K562 (cell line): ENCODE data around the gene THADA. TPM values are rescaled to one million over a fixed set of nuclear protein-coding genes. Genes with fewer than 3 reads are reported as not detected.

Experiments
- ETS2 ChIP-seq: IDR thresholded peaks from 2 replicates; pipeline ENCODE4 v1.6.1; 2016; ENCODE audit warnings: borderline replicate concordance, missing genetic modification characterization, mild to moderate bottlenecking, moderate library complexity, missing compliant biosample characterization; ENCODE audit not compliant: poor library complexity, severe bottlenecking
- HDAC2 ChIP-seq: fragments of 450-650 bp; IDR thresholded peaks from 2 replicates; pipeline ENCODE4 v1.6.1; 2016; ENCODE audit warnings: mild to moderate bottlenecking
- HMGN3 ChIP-seq: IDR thresholded peaks from 2 replicates; pipeline ENCODE4 v1.6.1; 2011; ENCODE audit warnings: borderline replicate concordance, low read depth, mild to moderate bottlenecking, mixed read lengths, low read length; ENCODE audit not compliant: insufficient read length; ENCODE audit errors: extremely low read depth
- KLF13 ChIP-seq: fragments of 450-650 bp; IDR thresholded peaks from 2 replicates; pipeline ENCODE4 v1.6.1; 2016; ENCODE audit warnings: missing genetic modification characterization, low read depth, mild to moderate bottlenecking, missing compliant biosample characterization, moderate library complexity, borderline replicate concordance
- RREB1 ChIP-seq: fragments of 250-450 bp; sonication (Bioruptor Pico); IDR thresholded peaks from 2 replicates; pipeline ENCODE4 v1.4.0; 2020
- ZNF79 ChIP-seq: fragments of 250-450 bp; sonication (Bioruptor Pico); IDR thresholded peaks from 2 replicates; pipeline ENCODE4 v1.4.0; 2020; ENCODE audit warnings: low read depth, mild to moderate bottlenecking, moderate library complexity
- polyA plus RNA-seq, 8 experiments: library from polyadenylated mRNA; depleted of rRNA in 4 of 8; stranded (reverse) in 5 of 8; unstranded in 3 of 8; fragments of >200 nt; fragmentation: Nextera tagmentation in 2 of 8; fragmentation: Illumina TruSeq in 1 of 8; extraction: Ambion mirVana in 2 of 8; extraction: Trizol in 1 of 8; gene quantifications; 2 replicates each; pipeline versions ENCODE4 v1.2.1 to v1.2.3, GENCODE V29; 2011 to 2014; ENCODE audit warnings: inconsistent platforms in 1 of 8, missing spikeins in 1 of 8
- total RNA-seq, 7 experiments: library from RNA; depleted of rRNA in 6 of 7; stranded (reverse); fragments of >200 nt in 6 of 7; fragmentation: Illumina TruSeq in 2 of 7; extraction: Trizol in 2 of 7; gene quantifications; 2 replicates each; pipeline versions ENCODE4 v1.2.1 to v1.2.3, GENCODE V29; 2011 to 2021; ENCODE audit warnings: low replicate concordance in 1 of 7
- TF ChIP-seq, protein P1 (sequence below): IDR thresholded peaks from 2 replicates; pipeline ENCODE4 v1.6.1; 2011; ENCODE audit not compliant: insufficient read length; ENCODE audit errors: extremely low read depth
- TF ChIP-seq, protein P2 (sequence below): fragments of 200-600 bp; sonication (generic); IDR thresholded peaks from one replicate; pipeline ENCODE4 v1.6.1; 2012; ENCODE audit warnings: mild to moderate bottlenecking, low read depth, low read length, inconsistent platforms

The THADA gene
- total and polyA plus RNA-seq, 9 of the 15 experiments (the other 6 are each of a cell fraction or from before 2014, with no cell fraction given): 17.8 to 34.7 (median 31.9) TPM

GRCh38 chr2:43225093-43225787 is 370.6 kb downstream of the THADA start (continued):
- TF ChIP-seq RREB1 (CRISPR knock-in tag): no peak
- peak; percentile 44 for TF ChIP-seq HMGN3
- TF ChIP-seq, protein P1, sequence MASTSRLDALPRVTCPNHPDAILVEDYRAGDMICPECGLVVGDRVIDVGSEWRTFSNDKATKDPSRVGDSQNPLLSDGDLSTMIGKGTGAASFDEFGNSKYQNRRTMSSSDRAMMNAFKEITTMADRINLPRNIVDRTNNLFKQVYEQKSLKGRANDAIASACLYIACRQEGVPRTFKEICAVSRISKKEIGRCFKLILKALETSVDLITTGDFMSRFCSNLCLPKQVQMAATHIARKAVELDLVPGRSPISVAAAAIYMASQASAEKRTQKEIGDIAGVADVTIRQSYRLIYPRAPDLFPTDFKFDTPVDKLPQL: no peak
- TF ChIP-seq HDAC2: 0 out of 2 replicates have a peak, but pooled peaks have one; percentile 23
- TF ChIP-seq KLF13: no peak
- no peak for TF ChIP-seq ZNF79 (CRISPR knock-in tag)
- no peak for TF ChIP-seq ETS2
- TF ChIP-seq, protein P2, sequence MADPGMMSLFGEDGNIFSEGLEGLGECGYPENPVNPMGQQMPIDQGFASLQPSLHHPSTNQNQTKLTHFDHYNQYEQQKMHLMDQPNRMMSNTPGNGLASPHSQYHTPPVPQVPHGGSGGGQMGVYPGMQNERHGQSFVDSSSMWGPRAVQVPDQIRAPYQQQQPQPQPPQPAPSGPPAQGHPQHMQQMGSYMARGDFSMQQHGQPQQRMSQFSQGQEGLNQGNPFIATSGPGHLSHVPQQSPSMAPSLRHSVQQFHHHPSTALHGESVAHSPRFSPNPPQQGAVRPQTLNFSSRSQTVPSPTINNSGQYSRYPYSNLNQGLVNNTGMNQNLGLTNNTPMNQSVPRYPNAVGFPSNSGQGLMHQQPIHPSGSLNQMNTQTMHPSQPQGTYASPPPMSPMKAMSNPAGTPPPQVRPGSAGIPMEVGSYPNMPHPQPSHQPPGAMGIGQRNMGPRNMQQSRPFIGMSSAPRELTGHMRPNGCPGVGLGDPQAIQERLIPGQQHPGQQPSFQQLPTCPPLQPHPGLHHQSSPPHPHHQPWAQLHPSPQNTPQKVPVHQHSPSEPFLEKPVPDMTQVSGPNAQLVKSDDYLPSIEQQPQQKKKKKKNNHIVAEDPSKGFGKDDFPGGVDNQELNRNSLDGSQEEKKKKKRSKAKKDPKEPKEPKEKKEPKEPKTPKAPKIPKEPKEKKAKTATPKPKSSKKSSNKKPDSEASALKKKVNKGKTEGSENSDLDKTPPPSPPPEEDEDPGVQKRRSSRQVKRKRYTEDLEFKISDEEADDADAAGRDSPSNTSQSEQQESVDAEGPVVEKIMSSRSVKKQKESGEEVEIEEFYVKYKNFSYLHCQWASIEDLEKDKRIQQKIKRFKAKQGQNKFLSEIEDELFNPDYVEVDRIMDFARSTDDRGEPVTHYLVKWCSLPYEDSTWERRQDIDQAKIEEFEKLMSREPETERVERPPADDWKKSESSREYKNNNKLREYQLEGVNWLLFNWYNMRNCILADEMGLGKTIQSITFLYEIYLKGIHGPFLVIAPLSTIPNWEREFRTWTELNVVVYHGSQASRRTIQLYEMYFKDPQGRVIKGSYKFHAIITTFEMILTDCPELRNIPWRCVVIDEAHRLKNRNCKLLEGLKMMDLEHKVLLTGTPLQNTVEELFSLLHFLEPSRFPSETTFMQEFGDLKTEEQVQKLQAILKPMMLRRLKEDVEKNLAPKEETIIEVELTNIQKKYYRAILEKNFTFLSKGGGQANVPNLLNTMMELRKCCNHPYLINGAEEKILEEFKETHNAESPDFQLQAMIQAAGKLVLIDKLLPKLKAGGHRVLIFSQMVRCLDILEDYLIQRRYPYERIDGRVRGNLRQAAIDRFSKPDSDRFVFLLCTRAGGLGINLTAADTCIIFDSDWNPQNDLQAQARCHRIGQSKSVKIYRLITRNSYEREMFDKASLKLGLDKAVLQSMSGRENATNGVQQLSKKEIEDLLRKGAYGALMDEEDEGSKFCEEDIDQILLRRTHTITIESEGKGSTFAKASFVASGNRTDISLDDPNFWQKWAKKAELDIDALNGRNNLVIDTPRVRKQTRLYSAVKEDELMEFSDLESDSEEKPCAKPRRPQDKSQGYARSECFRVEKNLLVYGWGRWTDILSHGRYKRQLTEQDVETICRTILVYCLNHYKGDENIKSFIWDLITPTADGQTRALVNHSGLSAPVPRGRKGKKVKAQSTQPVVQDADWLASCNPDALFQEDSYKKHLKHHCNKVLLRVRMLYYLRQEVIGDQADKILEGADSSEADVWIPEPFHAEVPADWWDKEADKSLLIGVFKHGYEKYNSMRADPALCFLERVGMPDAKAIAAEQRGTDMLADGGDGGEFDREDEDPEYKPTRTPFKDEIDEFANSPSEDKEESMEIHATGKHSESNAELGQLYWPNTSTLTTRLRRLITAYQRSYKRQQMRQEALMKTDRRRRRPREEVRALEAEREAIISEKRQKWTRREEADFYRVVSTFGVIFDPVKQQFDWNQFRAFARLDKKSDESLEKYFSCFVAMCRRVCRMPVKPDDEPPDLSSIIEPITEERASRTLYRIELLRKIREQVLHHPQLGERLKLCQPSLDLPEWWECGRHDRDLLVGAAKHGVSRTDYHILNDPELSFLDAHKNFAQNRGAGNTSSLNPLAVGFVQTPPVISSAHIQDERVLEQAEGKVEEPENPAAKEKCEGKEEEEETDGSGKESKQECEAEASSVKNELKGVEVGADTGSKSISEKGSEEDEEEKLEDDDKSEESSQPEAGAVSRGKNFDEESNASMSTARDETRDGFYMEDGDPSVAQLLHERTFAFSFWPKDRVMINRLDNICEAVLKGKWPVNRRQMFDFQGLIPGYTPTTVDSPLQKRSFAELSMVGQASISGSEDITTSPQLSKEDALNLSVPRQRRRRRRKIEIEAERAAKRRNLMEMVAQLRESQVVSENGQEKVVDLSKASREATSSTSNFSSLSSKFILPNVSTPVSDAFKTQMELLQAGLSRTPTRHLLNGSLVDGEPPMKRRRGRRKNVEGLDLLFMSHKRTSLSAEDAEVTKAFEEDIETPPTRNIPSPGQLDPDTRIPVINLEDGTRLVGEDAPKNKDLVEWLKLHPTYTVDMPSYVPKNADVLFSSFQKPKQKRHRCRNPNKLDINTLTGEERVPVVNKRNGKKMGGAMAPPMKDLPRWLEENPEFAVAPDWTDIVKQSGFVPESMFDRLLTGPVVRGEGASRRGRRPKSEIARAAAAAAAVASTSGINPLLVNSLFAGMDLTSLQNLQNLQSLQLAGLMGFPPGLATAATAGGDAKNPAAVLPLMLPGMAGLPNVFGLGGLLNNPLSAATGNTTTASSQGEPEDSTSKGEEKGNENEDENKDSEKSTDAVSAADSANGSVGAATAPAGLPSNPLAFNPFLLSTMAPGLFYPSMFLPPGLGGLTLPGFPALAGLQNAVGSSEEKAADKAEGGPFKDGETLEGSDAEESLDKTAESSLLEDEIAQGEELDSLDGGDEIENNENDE: no peak
